GM12891 (cell line): ENCODE data around the gene ANXA9.

ENCODE experiments used
- POLR2A ChIP-seq: IDR thresholded peaks from 2 replicates; pipeline ENCODE4 v1.6.1; 2011; ENCODE audit warnings: low read depth, low read length, control low read depth
- POLR2AphosphoS5 ChIP-seq: IDR thresholded peaks from 2 replicates; pipeline ENCODE4 v1.6.1; 2011; ENCODE audit warnings: low read depth, low read length, control low read depth
- POU2F2 ChIP-seq: IDR thresholded peaks from 2 replicates; pipeline ENCODE4 v1.6.1; 2011; ENCODE audit warnings: low read depth, mild to moderate bottlenecking, control low read depth, low read length, moderate library complexity
- SPI1 ChIP-seq: IDR thresholded peaks from 2 replicates; pipeline ENCODE4 v1.6.1; 2011; ENCODE audit warnings: low read depth, low read length, control low read depth
- TAF1 ChIP-seq: IDR thresholded peaks from 2 replicates; pipeline ENCODE4 v1.6.1; 2011; ENCODE audit warnings: low read depth, low read length, control low read depth

DNA sequence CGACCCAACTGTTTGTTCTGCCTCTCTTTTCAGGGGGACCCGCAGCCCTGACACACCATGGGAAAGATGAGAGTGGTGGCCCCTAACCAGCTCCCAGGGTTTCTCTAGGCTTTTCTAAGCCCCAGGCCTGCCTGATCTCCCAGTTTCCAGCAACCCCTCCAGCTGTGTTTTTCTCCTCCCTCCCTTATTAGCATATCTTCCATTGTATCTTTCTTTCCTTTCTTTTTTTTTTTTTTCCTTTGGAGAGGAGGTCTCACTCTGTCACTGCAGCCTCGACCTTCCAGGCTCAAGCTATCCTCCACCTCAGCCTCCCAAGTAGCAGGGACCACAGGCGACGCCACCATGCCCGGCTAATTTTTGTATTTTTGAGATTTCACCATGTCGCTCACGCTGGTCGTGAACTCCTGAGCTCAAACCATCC lies 5.7 kb upstream of the ANXA9 start:
- TF ChIP-seq POLR2A (no peak), TAF1 (no peak), POLR2AphosphoS5 (no peak), POU2F2 (no peak), SPI1 (no peak)
